Omental fat pad (tissue), 3 donors: ENCODE data around the gene LOC101059915.

Experiments
- ATAC-seq: fragments of 150-250 bp; one replicate; pipeline ENCODE4 v1.9.1; 2016; ENCODE audit warnings: mild to moderate bottlenecking, moderate library complexity; ENCODE audit not compliant: low FRiP score
- DNase-seq: peaks from one replicate; pipeline ENCODE4 v3.0.0-alpha.2; 2019; ENCODE audit warnings: low spot score
- CTCF ChIP-seq, 3 donors: fragments of 450-650 bp; IDR thresholded peaks; one replicate each; pipeline ENCODE4 v1.5.1; 2016 to 2017; ENCODE audit warnings: antibody characterized with exemption in 3 of 3, mild to moderate bottlenecking in 3 of 3, moderate library complexity in 2 of 3

Gene LOC101059915

GRCh38 chrX:71629467-71629866, 37.9 kb upstream of the LOC101059915 start:
- TF ChIP-seq CTCF (IDR thresholded peaks at IDR 0.05): no peak
- no peak for DNase-seq
- no peak for ATAC-seq

- DNase-seq: no peak
- ATAC-seq: no peak
- no peak for TF ChIP-seq CTCF (IDR thresholded peaks at IDR 0.05)
These were observed 34.3 kb upstream of the LOC101059915 start for GRCh38 chrX:71632923-71633657.

- no peak for TF ChIP-seq CTCF (IDR thresholded peaks at IDR 0.05)
- ATAC-seq (no peak), DNase-seq (no peak)
These were observed 33.0 kb upstream of the LOC101059915 start for GRCh38 chrX:71634366-71634765.

GRCh38 chrX:71636438-71637252, 30.7 kb upstream of the LOC101059915 start:
- ATAC-seq: no peak
- DNase-seq: no peak
- no peak for TF ChIP-seq CTCF (IDR thresholded peaks at IDR 0.05)

- TF ChIP-seq CTCF (IDR thresholded peaks at IDR 0.05): no peak
- DNase-seq (no peak), ATAC-seq (no peak)
These were observed 30.1 kb upstream of the LOC101059915 start for GRCh38 chrX:71637253-71637618.

GRCh38 chrX:71637848-71638247, 29.5 kb upstream of the LOC101059915 start:
- DNase-seq (no peak), ATAC-seq (no peak)
- no peak for TF ChIP-seq CTCF (IDR thresholded peaks at IDR 0.05)

- ATAC-seq: no peak
These were observed 28.9 kb upstream of the LOC101059915 start for GRCh38 chrX:71638409-71638808.

More at GRCh38 chrX:71638409-71638808, 28.9 kb upstream of the LOC101059915 start:
- no peak for DNase-seq
- TF ChIP-seq CTCF (IDR thresholded peaks at IDR 0.05): no peak
